HG03432 (cell line): ENCODE data around the gene MIXL1.
"Not testable (repeated sequence)": the region's sequence is repeated elsewhere in the genome, so short reads cannot be mapped to it uniquely, and the experiment has no call there.

Experiments used
- ATAC-seq: cut with Tn5 transposase; IDR thresholded peaks from one replicate; pipeline ENCODE4 v1.9.1; 2021; ENCODE audit warnings: mild to moderate bottlenecking, moderate library complexity; ENCODE audit not compliant: unreplicated experiment

MIXL1 gene

GRCh38 chr1:226212545-226212944 is 10.9 kb upstream of the MIXL1 start:
- ATAC-seq = no peak

- ATAC-seq = no peak
These were observed 8.2 kb upstream of the MIXL1 start for GRCh38 chr1:226215239-226215638.

DNA sequence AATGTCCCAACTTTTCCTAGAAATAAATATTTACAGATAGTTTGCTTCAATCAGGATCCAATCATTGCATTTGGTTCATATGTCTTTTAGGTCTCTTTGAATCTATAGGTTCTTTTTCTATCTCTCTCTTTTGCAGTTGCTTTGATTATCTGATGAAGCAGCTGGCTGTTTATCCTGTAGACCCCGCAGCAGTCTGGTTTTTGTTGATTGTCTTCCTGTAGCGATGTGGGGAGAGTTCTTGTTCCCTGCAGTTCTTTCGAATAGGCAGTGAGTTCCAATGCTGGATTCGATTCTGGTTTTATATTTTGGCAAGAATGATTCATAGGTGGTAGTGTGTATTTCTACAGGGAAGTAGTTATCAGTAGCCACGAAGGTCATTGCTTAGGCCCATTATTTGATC is 7.4 kb upstream of the MIXL1 start:
- ATAC-seq = no peak

DNA sequence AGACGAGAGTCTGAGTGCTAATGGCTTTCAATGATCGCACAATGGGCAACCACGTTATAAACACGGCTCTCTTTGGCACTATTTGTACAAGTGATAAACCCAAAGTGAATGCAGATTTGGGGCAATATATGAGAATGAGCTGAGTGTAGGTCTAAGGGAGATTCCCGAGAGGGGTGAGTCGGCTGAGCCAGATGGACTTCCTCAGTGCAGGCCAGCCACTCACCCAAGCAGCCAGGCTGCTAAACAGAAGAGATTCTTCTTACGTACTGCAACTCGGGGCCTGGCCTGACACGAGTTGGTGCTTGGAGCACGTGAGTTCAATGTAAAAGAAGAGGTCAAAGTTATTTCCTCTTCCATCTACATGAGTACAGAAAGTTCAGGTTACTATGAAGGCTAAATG is 6.2 kb upstream of the MIXL1 start:
- ATAC-seq = no peak

DNA sequence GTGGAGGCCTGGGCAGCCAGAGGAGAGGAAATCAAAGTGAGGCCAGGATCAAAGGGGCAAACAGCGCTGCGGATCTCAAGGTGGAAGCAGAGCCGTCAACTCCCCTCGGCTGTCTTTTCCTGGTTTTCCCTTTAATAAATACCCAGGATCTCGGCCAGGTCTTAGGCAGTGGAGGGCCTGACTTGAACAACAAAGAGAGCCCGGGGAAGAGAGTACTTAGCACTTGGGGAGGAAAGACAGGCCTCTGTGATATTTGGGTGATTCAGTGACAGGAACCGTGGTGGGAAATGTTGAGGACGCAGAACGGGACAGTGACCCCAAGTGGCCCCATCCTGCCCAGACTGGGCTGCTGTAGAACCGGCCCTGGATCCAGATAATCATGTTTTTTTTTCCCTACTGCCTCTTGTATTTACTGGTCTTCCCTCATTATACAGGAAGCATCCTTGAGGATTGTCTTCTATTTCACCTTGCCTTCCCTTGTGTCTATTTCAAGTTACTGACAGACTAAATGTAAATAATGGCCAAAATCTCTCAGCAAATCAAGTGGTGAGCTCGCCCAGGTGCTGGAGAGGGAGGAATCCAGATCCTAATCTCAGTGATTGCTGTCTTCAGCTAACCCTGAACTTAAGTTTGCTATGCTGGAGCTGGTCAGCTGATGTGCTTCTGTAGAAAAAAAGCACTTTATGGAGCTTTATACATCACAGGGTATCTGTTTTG is 2.8 kb upstream of the MIXL1 start:
- no peak for ATAC-seq

DNA sequence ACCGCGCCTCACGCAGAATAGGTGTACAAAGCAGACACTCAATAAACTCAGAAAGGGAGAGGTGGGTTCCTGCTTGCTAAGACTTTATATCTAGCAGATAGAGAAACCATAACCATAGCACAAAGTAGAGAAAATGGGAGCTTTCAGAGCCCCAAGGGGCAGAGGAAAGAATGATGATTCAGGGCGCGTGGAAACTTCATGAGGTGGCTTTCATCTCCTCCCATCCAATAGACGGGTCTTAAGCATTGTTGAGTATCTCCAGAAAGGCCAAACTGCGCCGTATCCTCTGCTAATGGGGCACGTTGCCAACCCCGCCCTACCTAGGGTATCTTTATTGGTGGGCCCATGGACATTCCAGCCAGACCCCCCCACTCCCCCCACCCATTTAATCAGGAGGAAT is 778 bp upstream of the MIXL1 start:
- no peak for ATAC-seq

DNA sequence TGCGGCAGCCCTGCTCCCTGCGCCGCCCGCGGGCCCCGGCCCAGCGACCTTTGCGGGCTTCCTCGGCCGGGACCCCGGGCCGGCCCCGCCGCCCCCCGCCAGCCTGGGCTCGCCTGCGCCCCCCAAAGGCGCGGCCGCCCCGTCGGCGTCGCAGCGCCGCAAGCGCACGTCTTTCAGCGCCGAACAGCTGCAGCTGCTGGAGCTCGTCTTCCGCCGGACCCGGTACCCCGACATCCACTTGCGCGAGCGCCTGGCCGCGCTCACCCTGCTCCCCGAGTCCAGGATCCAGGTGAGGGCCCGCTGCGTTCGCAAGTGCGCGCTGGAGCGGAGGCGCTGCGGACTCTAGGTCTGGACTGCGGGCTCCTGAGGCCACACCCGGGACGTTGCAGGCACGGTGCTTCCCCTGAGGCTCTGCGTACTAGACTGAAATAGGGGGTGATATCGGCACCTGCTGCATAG is 351 bp downstream of the MIXL1 start:
- peak; percentile 78 for ATAC-seq

DNA sequence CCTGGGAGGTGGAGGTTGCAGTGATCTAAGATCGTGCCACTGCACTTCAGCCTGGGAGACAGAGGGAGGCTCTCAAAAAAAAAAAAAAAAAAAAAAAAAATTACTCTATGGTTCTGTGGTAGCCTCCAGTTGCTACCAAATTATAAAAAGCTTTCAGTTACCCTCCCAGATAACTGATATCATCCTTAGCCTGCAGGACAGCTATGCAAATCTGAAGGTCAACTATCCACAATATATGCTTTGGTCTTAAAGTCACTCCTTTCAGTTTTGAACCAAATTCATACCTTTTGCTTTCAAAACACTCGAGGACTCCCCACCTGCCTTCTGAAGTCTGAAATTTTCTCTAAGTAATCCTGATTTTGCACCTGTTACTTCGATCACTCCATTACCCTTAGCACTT is 3.1 kb downstream of the MIXL1 start:
- ATAC-seq = no peak

DNA sequence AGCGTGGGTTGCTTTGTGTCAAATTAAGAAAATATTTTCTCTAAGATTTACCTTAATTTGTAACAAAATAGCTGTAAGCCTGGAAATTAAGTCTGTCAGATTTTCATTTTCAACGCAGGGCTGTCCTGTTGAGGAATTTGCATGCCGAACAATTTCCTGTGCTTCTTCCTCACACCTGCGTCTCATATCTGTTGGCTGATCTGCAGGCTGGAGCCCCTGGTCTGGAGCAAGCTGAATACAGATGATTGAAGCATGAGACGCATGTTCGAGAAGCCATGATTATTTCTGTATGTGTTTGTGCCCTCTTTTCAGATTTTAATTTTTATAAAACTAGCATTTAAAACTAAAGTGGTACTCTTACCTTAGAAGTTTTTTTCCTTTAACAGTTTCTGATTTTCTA is 9.8 kb downstream of the MIXL1 start:
- peak; percentile 54 for ATAC-seq

DNA sequence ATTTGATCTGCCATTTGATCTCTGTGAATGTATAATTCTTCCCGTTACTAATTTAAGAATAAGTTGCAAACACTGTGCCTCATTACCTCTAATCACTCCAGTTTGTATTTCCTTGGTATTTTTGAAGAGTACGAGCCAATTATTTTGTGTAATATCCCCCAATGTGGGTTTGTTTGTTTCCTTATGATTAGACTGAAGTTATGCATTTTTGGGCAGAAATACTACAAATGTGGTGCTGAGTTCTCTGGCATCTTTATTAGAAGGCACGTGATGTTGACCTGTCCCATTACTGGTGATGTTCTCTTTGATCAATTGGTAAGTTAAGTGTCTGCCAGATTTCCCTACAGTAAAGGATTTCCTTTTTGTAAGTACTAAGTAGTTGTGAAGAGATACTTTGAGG is 10.3 kb downstream of the MIXL1 start:
- no peak for ATAC-seq

DNA sequence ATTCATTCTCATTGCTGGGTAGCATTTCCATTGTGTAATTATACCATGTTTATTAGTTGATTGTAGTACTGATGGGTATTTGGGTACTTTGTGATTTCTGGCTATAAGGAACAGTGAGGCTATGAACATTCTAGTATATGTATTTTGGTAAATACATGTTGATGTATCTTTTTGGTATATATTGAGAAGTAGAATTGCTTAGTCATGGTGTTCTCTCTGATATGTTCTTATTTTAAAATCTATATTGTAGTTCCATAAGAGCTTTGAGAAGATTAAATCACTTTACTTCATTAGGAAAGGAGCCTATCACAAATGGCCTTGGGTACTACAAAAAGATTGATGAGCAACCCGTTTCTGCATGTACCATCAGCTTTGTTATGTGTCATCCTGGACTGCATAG is 13.4 kb downstream of the MIXL1 start:
- ATAC-seq = no peak

DNA sequence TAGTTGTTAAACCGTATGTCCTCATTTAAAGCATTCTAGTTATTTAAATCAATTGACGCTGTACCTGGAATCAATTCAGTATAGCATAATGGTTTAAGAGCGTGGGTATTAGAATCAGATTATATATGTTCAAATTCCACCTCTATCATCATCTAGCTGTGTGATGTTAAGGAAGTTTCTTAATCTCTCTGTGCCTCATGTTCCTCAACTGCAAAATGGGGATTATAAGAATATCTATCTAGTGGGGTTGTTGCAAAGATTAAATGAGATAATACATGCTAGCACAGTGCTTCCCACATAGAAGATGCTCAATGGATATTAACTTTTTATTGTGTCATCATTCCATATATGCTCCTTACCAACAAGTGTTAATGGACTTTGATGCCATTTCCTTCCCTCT is 16.0 kb downstream of the MIXL1 start:
- ATAC-seq = no peak

DNA sequence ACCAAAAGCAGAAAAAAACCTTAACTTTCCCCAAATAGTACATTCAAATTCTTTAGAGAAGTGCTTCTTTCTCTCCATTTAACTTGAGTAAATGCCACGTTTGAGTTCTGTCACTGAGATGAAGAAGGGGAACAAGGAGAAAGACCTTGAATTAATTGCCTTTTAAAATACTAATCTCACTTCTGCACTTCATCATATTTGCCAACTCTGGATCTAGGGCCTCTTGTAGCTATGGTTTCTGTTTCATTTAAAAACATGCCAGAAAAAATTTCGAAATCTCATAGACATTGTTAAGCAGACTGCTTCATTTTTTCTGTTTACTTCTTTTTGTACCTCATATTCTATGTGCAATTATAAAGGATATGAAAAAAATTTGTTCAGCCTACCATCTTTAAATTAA is 24.6 kb downstream of the MIXL1 start:
- ATAC-seq = no peak

DNA sequence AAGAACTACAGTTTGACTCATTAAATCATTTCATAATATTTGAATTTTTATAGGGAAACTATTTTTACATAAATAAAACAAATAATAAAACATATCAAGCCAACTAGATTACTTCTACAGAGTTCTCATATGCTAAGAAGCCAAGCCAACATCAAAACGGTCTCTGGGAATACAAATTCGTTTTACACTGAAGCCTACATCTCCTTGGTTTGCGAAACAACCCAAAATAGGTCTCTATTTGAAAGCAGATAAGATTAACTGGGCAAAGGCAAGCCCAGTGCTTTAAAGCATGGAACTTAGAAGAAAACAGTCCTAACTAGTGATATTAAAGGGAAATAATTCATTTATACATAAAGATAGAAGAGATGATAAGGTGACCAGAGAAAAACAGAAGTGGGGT is 25.3 kb downstream of the MIXL1 start:
- no peak for ATAC-seq

DNA sequence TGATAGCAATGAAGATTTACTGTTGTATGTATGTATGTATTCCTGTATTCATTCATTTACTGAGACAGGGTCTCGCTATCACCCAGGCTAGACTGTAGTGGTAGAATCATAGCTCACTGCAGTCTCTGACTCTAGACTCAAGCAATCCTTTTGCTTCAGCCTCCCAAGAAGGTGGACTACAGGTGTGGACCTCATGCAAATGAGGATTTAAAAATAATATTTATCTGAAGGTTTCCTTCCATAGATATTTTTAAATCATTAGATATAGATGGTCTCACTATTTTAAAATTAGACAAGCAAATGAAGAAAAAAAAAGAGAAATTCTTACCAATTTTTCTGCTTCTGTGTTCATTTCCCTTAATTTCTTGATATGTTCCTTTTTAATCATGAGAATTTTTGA is 27.0 kb downstream of the MIXL1 start:
- no peak for ATAC-seq

- not testable (repeated sequence) for ATAC-seq
These were observed 29.4 kb downstream of the MIXL1 start for GRCh38 chr1:226252841-226253240.

GRCh38 chr1:226253933-226254332 is 30.5 kb downstream of the MIXL1 start:
- no peak for ATAC-seq

- no peak for ATAC-seq
These were observed 31.9 kb downstream of the MIXL1 start for GRCh38 chr1:226255380-226255779.

DNA sequence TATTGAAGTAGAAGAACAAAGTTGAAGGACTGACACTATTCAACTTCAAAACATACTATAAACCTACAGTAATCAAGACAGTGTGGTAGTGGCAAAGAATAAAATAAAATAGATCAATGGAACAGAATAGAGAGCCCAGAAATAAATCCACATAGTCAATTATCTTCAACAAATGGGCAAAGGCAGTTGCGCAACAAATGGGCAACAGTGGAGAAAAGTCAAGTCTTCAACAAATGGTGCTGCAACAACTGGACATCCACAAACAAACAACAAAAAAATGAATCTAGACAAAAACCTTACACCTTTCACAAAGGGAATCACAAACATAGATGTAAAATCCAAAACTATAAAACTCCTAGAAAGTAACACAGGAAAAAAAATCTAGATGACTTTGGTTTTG is 38.4 kb downstream of the MIXL1 start:
- ATAC-seq = no peak

- ATAC-seq = no peak
These were observed 45.1 kb downstream of the MIXL1 start for GRCh38 chr1:226268421-226269124.

DNA sequence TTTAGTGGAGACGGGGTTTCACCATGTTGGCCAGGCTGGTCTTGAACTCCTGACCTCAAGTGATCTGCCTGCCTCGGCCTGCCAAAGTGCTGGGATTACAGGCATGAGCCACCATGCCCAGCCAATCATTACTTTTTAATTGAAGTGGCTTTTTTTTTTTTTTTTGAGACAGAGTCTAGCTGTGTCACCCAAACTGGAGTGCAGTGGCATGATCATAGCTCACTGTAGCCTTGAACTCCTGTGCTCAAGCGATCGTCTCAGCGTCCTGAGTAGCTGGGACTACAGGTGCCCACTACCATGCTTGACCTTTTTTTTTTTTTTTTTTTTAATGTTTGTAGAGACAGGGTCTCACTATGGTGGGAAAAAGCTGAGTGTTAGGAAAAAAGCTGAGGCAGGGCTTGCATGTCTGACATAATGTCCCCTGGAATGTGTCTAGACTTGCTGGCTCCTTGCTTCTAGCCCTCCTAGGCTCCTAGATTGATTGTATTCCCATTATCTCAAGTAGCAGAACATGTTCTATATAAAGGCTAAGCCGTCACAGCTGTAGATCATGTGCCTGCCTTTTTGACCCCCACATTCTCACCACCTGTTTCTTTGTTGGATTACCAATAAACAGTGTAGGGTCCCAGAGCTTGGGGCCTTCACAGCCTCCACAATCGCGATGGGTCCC is 48.9 kb downstream of the MIXL1 start:
- ATAC-seq = not testable (repeated sequence)

- ATAC-seq = no peak
These were observed 50.7 kb downstream of the MIXL1 start for GRCh38 chr1:226274138-226274537.
